ENCODE results near the gene PTEN.

The PTEN gene

DNA sequence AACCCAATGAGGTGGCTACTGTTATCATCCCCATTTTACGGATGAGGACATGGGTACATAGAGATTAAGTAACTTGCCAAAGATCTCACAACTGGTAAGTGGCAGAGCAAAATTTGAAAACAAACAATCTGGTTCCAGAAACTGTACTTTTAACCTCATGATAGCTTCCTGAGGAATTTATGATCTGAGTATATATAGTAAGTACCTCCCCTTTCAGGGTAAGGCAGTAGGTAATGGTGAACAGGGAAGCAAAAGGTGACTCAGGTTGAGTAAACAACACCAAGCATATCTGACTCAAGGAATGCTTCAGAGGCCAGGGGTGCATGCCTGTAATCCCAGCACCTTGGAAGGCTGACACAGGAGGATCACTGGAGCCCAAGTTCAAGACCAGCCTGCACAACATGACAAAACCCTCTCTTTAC is 21.2 kb upstream of the PTEN start:
- Histone ChIP-seq H3K4me1 (ENCODE audit: control insufficient read depth, insufficient read depth, low read length) (peaks cover 7% of the 10 kb centered on the region), H3K9me3 (ENCODE audit: control insufficient read depth, insufficient read depth, low read depth, low read length) (no peaks in the 10 kb centered on the region), H3K27ac (ENCODE audit: extremely low read depth, low read depth, low read length) (no peak overlapping the region), H3K4me3 (ENCODE audit: low read depth, low read length) (no peak overlapping the region), H3K36me3 (ENCODE audit: control insufficient read depth in 2 of 2, insufficient read depth in 1 of 2, low read length in 2 of 2) (no peaks in the 10 kb centered on the region)
- ChIA-PET POLR2A (interaction anchor here (0.7 to 1.2 kb wide), 4 partner anchors 19 to 338 kb away, joined by 3 to 5 read pairs (median 4); partner anchors contain the start of gene MINPP1), CTCF (interaction anchor here (0.8 kb wide), 1 partner anchor 10 kb away, joined by 3 read pairs; no protein-coding TSS in a partner anchor)
- TF ChIP-seq ZNF2 (tag by site-specific recombination; IDR thresholded peaks at IDR 0.05) = no peak
- TF ChIP-seq ZBTB1 (tag by site-specific recombination; IDR thresholded peaks at IDR 0.05) = no peak
- no peak for TF ChIP-seq ZNF776 (tag by site-specific recombination; IDR thresholded peaks at IDR 0.05; ENCODE audit: borderline replicate concordance)
- TF ChIP-seq ZBTB17 (tag by site-specific recombination; IDR thresholded peaks at IDR 0.05) = 0 out of 2 replicates have a peak, but pooled peaks have one; percentile 15
- TF ChIP-seq SP7 (tag by site-specific recombination; IDR thresholded peaks at IDR 0.05) = peak; percentile 21; the same call in 1 of the 2 replicates
- 0 out of 2 replicates have a peak, but pooled peaks have one; percentile 15 for TF ChIP-seq KLF8 (tag by site-specific recombination; IDR thresholded peaks at IDR 0.05)
- TF ChIP-seq ZNF138 (tag by site-specific recombination; IDR thresholded peaks at IDR 0.05; ENCODE audit: borderline replicate concordance) = no peak
- 0 out of 2 replicates have a peak, but pooled peaks have one; percentile 24 for TF ChIP-seq SP3 (tag by site-specific recombination; IDR thresholded peaks at IDR 0.05)
- TF ChIP-seq ZNF792 (tag by site-specific recombination; IDR thresholded peaks at IDR 0.05) = no peak
- TF ChIP-seq FEZF1 (tag by site-specific recombination; IDR thresholded peaks at IDR 0.05) = peak; percentile 54
- 0 out of 2 replicates have a peak, but pooled peaks have one; percentile 15 for TF ChIP-seq ZNF629 (tag by site-specific recombination; IDR thresholded peaks at IDR 0.05)
- 0 out of 2 replicates have a peak, but pooled peaks have one; percentile 26 for TF ChIP-seq ZNF223 (tag by site-specific recombination; IDR thresholded peaks at IDR 0.05)
- no peak for TF ChIP-seq ZNF596 (tag by site-specific recombination; IDR thresholded peaks at IDR 0.05)

- no peak overlapping the region for H3K4me3 ChIP-seq (ENCODE audit: low read depth, low read length)
- no peak overlapping the region for H3K27ac ChIP-seq (ENCODE audit: extremely low read depth, low read depth, low read length)
- no peaks in the 10 kb centered on the region for H3K9me3 ChIP-seq (ENCODE audit: control insufficient read depth, insufficient read depth, low read depth, low read length)
- POLR2A ChIA-PET = interaction anchor here (0.7 to 0.9 kb wide), 2 partner anchors 28 to 34 kb away, joined by 3 read pairs; no protein-coding TSS in a partner anchor
- TF ChIP-seq ZNF121 (tag by site-specific recombination; IDR thresholded peaks at IDR 0.05) (peak; percentile 93), ZFP3 (tag by site-specific recombination; IDR thresholded peaks at IDR 0.05; ENCODE audit: low read depth) (no peak), ZNF580 (tag by site-specific recombination; IDR thresholded peaks at IDR 0.05) (peak; percentile 41; the same call in 1 of the 2 replicates)
- TF ChIP-seq, protein P1, sequence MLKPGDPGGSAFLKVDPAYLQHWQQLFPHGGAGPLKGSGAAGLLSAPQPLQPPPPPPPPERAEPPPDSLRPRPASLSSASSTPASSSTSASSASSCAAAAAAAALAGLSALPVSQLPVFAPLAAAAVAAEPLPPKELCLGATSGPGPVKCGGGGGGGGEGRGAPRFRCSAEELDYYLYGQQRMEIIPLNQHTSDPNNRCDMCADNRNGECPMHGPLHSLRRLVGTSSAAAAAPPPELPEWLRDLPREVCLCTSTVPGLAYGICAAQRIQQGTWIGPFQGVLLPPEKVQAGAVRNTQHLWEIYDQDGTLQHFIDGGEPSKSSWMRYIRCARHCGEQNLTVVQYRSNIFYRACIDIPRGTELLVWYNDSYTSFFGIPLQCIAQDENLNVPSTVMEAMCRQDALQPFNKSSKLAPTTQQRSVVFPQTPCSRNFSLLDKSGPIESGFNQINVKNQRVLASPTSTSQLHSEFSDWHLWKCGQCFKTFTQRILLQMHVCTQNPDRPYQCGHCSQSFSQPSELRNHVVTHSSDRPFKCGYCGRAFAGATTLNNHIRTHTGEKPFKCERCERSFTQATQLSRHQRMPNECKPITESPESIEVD (tag by site-specific recombination; IDR thresholded peaks at IDR 0.05) = peak; percentile 66
- CTCF ChIA-PET = no interaction called here
- H3K36me3 ChIP-seq (ENCODE audit: control insufficient read depth in 2 of 2, insufficient read depth in 1 of 2, low read length in 2 of 2) = no peaks in the 10 kb centered on the region
- peaks cover 7% of the 10 kb centered on the region for H3K4me1 ChIP-seq (ENCODE audit: control insufficient read depth, insufficient read depth, low read length)
Measured at GRCh38 chr10:87842776-87843497, 20.5 kb upstream of the PTEN start.

DNA sequence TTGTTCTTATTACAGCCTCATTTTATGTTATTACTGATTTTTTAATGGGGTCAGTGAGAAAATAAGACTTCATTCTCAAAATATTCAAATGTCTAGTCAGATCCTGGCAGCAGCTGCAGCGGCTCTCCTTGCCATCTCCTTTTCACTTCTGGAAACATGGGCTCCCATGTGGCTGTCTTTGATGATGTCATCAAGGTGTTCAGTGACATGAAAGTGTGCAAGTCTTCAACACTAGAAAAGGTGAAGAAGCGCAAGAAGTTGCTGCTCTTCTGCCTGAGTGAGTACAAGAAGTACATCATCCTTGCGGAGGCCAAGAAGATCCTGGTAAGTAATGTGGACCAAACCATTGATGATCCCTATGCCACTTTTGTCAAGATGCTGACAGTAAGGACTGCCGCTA is 19.7 kb upstream of the PTEN start:
- TF ChIP-seq ATF2 (tag by site-specific recombination; IDR thresholded peaks at IDR 0.05; ENCODE audit: low read depth) (peak; percentile 84), YY2 (tag by site-specific recombination; IDR thresholded peaks at IDR 0.05) (no peak)
- Histone ChIP-seq H3K9me3 (ENCODE audit: control insufficient read depth, insufficient read depth, low read depth, low read length) (no peaks in the 10 kb centered on the region), H3K36me3 (ENCODE audit: control insufficient read depth in 2 of 2, insufficient read depth in 1 of 2, low read length in 2 of 2) (no peaks in the 10 kb centered on the region), H3K4me3 (ENCODE audit: low read depth, low read length) (no peak overlapping the region), H3K4me1 (ENCODE audit: control insufficient read depth, insufficient read depth, low read length) (peaks cover 10% of the 10 kb centered on the region), H3K27ac (ENCODE audit: extremely low read depth, low read depth, low read length) (no peak overlapping the region)
- POLR2A ChIA-PET = no interaction called here
- CTCF ChIA-PET = no interaction called here

Data from HEK293 (cell line).